Muscle layer of colon (tissue), 2 donors: ENCODE results near the gene ATF6.
A peak's percentile ranks its signal among the peaks of the same experiment; 100 is the strongest.

Experiments
- H3K27ac ChIP-seq: one replicate; pipeline ENCODE4 v1.7.0; 2013; ENCODE audit warnings: low read depth, mild to moderate bottlenecking, low read length, moderate library complexity
- H3K27me3 ChIP-seq, 2 donors: one replicate each; pipeline ENCODE4 v1.7.0; 2013; ENCODE audit warnings: low read length in 2 of 2, mild to moderate bottlenecking in 2 of 2; ENCODE audit not compliant: insufficient read depth in 2 of 2, control insufficient read depth in 1 of 2
- H3K36me3 ChIP-seq: one replicate; pipeline ENCODE4 v1.7.0; 2013; ENCODE audit warnings: mild to moderate bottlenecking, low read length; ENCODE audit not compliant: insufficient read depth
- H3K4me1 ChIP-seq: one replicate; pipeline ENCODE4 v1.7.0; 2013; ENCODE audit warnings: mild to moderate bottlenecking, low read length; ENCODE audit not compliant: insufficient read depth
- H3K4me3 ChIP-seq, 2 donors: one replicate each; pipeline ENCODE4 v1.7.0; 2013; ENCODE audit warnings: low read length in 2 of 2, low read depth in 1 of 2, mild to moderate bottlenecking in 1 of 2, moderate library complexity in 1 of 2
- H3K9ac ChIP-seq: one replicate; pipeline ENCODE4 v1.7.0; 2013; ENCODE audit warnings: low read length
- H3K9me3 ChIP-seq: one replicate; pipeline ENCODE4 v1.7.0; 2013; ENCODE audit warnings: mild to moderate bottlenecking, low read length
- donor health status: abdominal sarcoma.
- donor health status: Adenocarcinoma of cecum.

ATF6 gene

GRCh38 chr1:161994175-161994668, 228.1 kb downstream of the ATF6 start:
- Histone ChIP-seq H3K36me3 (peaks cover 10% of the 10 kb centered on the region), H3K4me3 (no peak overlapping the region), H3K27me3 (no peaks in the 10 kb centered on the region), H3K4me1 (peaks cover 17% of the 10 kb centered on the region), H3K9me3 (no peaks in the 10 kb centered on the region), H3K27ac (peak overlapping the region; percentile 9), H3K9ac (no peak overlapping the region)

- Histone ChIP-seq H3K9ac (no peak overlapping the region), H3K27me3 (no peaks in the 10 kb centered on the region), H3K9me3 (no peaks in the 10 kb centered on the region), H3K27ac (no peak overlapping the region), H3K4me1 (peaks cover 17% of the 10 kb centered on the region), H3K4me3 (no peak overlapping the region), H3K36me3 (peaks cover 20% of the 10 kb centered on the region)
Observed at GRCh38 chr1:161997152-161997551, 231.0 kb downstream of the ATF6 start.

GRCh38 chr1:161998811-161999210, 232.7 kb downstream of the ATF6 start:
- H3K4me1 ChIP-seq = peaks cover 12% of the 10 kb centered on the region
- no peak overlapping the region for H3K4me3 ChIP-seq
- peaks cover 20% of the 10 kb centered on the region for H3K36me3 ChIP-seq
- no peaks in the 10 kb centered on the region for H3K27me3 ChIP-seq
- H3K9ac ChIP-seq = no peak overlapping the region
- no peaks in the 10 kb centered on the region for H3K9me3 ChIP-seq
- H3K27ac ChIP-seq = no peak overlapping the region

GRCh38 chr1:161999301-162000052, 233.4 kb downstream of the ATF6 start:
- H3K36me3 ChIP-seq = peaks cover 20% of the 10 kb centered on the region

GRCh38 chr1:162000053-162000420, 233.9 kb downstream of the ATF6 start:
- no peaks in the 10 kb centered on the region for H3K4me1 ChIP-seq
- H3K36me3 ChIP-seq = peaks cover 20% of the 10 kb centered on the region
- no peaks in the 10 kb centered on the region for H3K9me3 ChIP-seq
- no peaks in the 10 kb centered on the region for H3K27me3 ChIP-seq
- H3K4me3 ChIP-seq = no peak overlapping the region
- no peak overlapping the region for H3K9ac ChIP-seq
- no peak overlapping the region for H3K27ac ChIP-seq

More at GRCh38 chr1:161999301-162000052, 233.4 kb downstream of the ATF6 start:
- Histone ChIP-seq H3K4me3 (no peak overlapping the region), H3K9ac (no peak overlapping the region), H3K4me1 (peaks cover 6% of the 10 kb centered on the region), H3K27ac (no peak overlapping the region), H3K27me3 (no peaks in the 10 kb centered on the region), H3K9me3 (no peaks in the 10 kb centered on the region)

- Histone ChIP-seq H3K9me3 (no peaks in the 10 kb centered on the region), H3K4me3 (peak overlapping the region in 1 of 2 donors; percentile 32), H3K4me1 (no peaks in the 10 kb centered on the region), H3K27me3 (no peaks in the 10 kb centered on the region), H3K27ac (peak overlapping the region; percentile 16), H3K36me3 (peaks cover 17% of the 10 kb centered on the region), H3K9ac (no peak overlapping the region)
Observed at GRCh38 chr1:162003061-162003829, 237.1 kb downstream of the ATF6 start.

- Histone ChIP-seq H3K27me3 (no peaks in the 10 kb centered on the region), H3K9ac (no peak overlapping the region), H3K36me3 (peaks cover 14% of the 10 kb centered on the region), H3K27ac (peak overlapping the region; percentile 16), H3K4me1 (no peaks in the 10 kb centered on the region), H3K9me3 (no peaks in the 10 kb centered on the region), H3K4me3 (no peak overlapping the region)
Observed at GRCh38 chr1:162003830-162004215, 237.7 kb downstream of the ATF6 start.

GRCh38 chr1:162004441-162004950, 238.4 kb downstream of the ATF6 start:
- Histone ChIP-seq H3K4me1 (no peaks in the 10 kb centered on the region), H3K27ac (no peak overlapping the region), H3K9ac (no peak overlapping the region), H3K27me3 (no peaks in the 10 kb centered on the region), H3K4me3 (no peak overlapping the region), H3K36me3 (peaks cover 13% of the 10 kb centered on the region), H3K9me3 (no peaks in the 10 kb centered on the region)

GRCh38 chr1:162006081-162006480, 240.0 kb downstream of the ATF6 start:
- H3K27ac ChIP-seq = no peak overlapping the region
- no peaks in the 10 kb centered on the region for H3K27me3 ChIP-seq
- H3K9me3 ChIP-seq = no peaks in the 10 kb centered on the region
- peaks cover 3% of the 10 kb centered on the region for H3K36me3 ChIP-seq
- H3K4me3 ChIP-seq = no peak overlapping the region
- H3K4me1 ChIP-seq = peaks cover 4% of the 10 kb centered on the region
- no peak overlapping the region for H3K9ac ChIP-seq

GRCh38 chr1:162007466-162007865, 241.3 kb downstream of the ATF6 start:
- Histone ChIP-seq H3K9me3 (no peaks in the 10 kb centered on the region), H3K36me3 (peaks cover 3% of the 10 kb centered on the region), H3K27me3 (no peaks in the 10 kb centered on the region), H3K9ac (no peak overlapping the region), H3K4me1 (peaks cover 18% of the 10 kb centered on the region), H3K27ac (no peak overlapping the region), H3K4me3 (no peak overlapping the region)

- Histone ChIP-seq H3K27ac (no peak overlapping the region), H3K36me3 (peaks cover 3% of the 10 kb centered on the region), H3K4me1 (peaks cover 22% of the 10 kb centered on the region), H3K27me3 (no peaks in the 10 kb centered on the region), H3K9ac (no peak overlapping the region), H3K9me3 (no peaks in the 10 kb centered on the region), H3K4me3 (no peak overlapping the region)
Observed at GRCh38 chr1:162008799-162009198, 242.7 kb downstream of the ATF6 start.
